GM19035 (cell line): ENCODE results near the gene NEDD4L.
A peak's percentile ranks its signal among the peaks of the same experiment; 100 is the strongest.

ENCODE experiments used
- ATAC-seq: cut with Tn5 transposase; IDR thresholded peaks from one replicate; pipeline ENCODE4 v1.9.1; 2021; ENCODE audit not compliant: unreplicated experiment

The NEDD4L gene

GRCh38 chr18:58310517-58310916 lies 266.5 kb downstream of the NEDD4L start:
- ATAC-seq: no peak

- ATAC-seq: no peak
Measured at GRCh38 chr18:58311390-58311789, 267.4 kb downstream of the NEDD4L start.

GRCh38 chr18:58313491-58314032 lies 269.5 kb downstream of the NEDD4L start:
- no peak for ATAC-seq

GRCh38 chr18:58314284-58314683 lies 270.3 kb downstream of the NEDD4L start:
- ATAC-seq: no peak

- ATAC-seq: no peak
Measured at GRCh38 chr18:58315041-58315440, 271.0 kb downstream of the NEDD4L start.

GRCh38 chr18:58315739-58316215 lies 271.8 kb downstream of the NEDD4L start:
- ATAC-seq: no peak

GRCh38 chr18:58316396-58317342 lies 272.6 kb downstream of the NEDD4L start:
- no peak for ATAC-seq

GRCh38 chr18:58319719-58320118 lies 275.7 kb downstream of the NEDD4L start:
- ATAC-seq: no peak

GRCh38 chr18:58320907-58321561 lies 277.0 kb downstream of the NEDD4L start:
- ATAC-seq: no peak

GRCh38 chr18:58321986-58322385 lies 278.0 kb downstream of the NEDD4L start:
- peak; percentile 94 for ATAC-seq

GRCh38 chr18:58322464-58322863 lies 278.4 kb downstream of the NEDD4L start:
- no peak for ATAC-seq

GRCh38 chr18:58323866-58324762 lies 280.1 kb downstream of the NEDD4L start:
- no peak for ATAC-seq

- ATAC-seq: no peak
Measured at GRCh38 chr18:58324824-58325480, 280.9 kb downstream of the NEDD4L start.

GRCh38 chr18:58325494-58325893 lies 281.5 kb downstream of the NEDD4L start:
- no peak for ATAC-seq

GRCh38 chr18:58334061-58334460 lies 290.0 kb downstream of the NEDD4L start:
- ATAC-seq: no peak

GRCh38 chr18:58335223-58335622 lies 291.2 kb downstream of the NEDD4L start:
- no peak for ATAC-seq

GRCh38 chr18:58335821-58336220 lies 291.8 kb downstream of the NEDD4L start:
- no peak for ATAC-seq

GRCh38 chr18:58336605-58337004 lies 292.6 kb downstream of the NEDD4L start:
- no peak for ATAC-seq

GRCh38 chr18:58337285-58337684 lies 293.3 kb downstream of the NEDD4L start:
- ATAC-seq: no peak

- no peak for ATAC-seq
Measured at GRCh38 chr18:58337686-58338085, 293.7 kb downstream of the NEDD4L start.
